GM23248 (cell line): Measurements from ENCODE around the gene IQCM.

Experiments
- EZH2 ChIP-seq: fragments of 200-600 bp; sonication (generic); IDR thresholded peaks from 2 replicates; pipeline ENCODE4 v1.6.1; 2018; ENCODE audit warnings: antibody characterized with exemption, mild to moderate bottlenecking; ENCODE audit not compliant: insufficient read depth, poor library complexity, severe bottlenecking
- EZH2phosphoT487 ChIP-seq: fragments of 200-600 bp; sonication (generic); IDR thresholded peaks from 2 replicates; pipeline ENCODE4 v1.6.1; 2018; ENCODE audit warnings: antibody characterized with exemption, moderate library complexity, mild to moderate bottlenecking, low read depth; ENCODE audit not compliant: insufficient read depth

DNA sequence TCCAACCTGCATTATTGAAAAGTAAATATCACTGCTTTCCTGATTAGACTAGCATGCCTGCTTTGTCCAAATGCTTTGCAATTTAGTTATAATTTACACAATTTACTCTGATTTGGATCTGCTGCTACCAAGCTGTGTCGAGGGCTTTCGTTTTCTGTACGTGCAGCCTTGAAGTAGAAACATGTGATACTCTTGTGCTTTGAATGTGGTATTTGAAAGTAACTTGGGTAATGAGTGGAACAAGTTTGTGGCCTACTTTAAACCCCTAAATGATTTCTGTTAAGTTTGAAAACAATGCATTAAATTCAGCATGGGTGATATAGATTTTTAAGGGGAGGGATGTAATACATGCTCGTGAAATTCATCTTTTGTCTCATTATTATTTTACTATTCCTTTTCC lies 240.7 kb downstream of the IQCM start:
- no peak for TF ChIP-seq EZH2
- no peak for TF ChIP-seq EZH2phosphoT487
